CD4-positive, alpha-beta T cell treated with Interleukin-6 for 4 hours (primary cell): ENCODE measurements around the gene IRF2BPL.

Experiments used
- DNase-seq: peaks from one replicate; pipeline ENCODE4 v3.0.0-alpha.2; 2020; ENCODE audit warnings: mixed read lengths

Gene IRF2BPL

GRCh38 chr14:77053046-77053841, 24.7 kb upstream of the IRF2BPL start:
- peak; percentile 90 for DNase-seq

GRCh38 chr14:77052281-77053044, 24.0 kb upstream of the IRF2BPL start:
- no peak for DNase-seq

- DNase-seq = no peak
These were observed 22.6 kb upstream of the IRF2BPL start for GRCh38 chr14:77051116-77051515.

- DNase-seq = no peak
These were observed 18.2 kb upstream of the IRF2BPL start for GRCh38 chr14:77046721-77047120.

GRCh38 chr14:77045238-77046162, 17.0 kb upstream of the IRF2BPL start:
- DNase-seq = no peak

- no peak for DNase-seq
These were observed 16.3 kb upstream of the IRF2BPL start for GRCh38 chr14:77044783-77045237.

- no peak for DNase-seq
These were observed 15.5 kb upstream of the IRF2BPL start for GRCh38 chr14:77043984-77044485.

- peak; percentile 55 for DNase-seq
These were observed 14.9 kb upstream of the IRF2BPL start for GRCh38 chr14:77043177-77043983.

GRCh38 chr14:77041881-77042545, 13.5 kb upstream of the IRF2BPL start:
- DNase-seq = peak; percentile 38

- DNase-seq = peak; percentile 58
These were observed 12.5 kb upstream of the IRF2BPL start for GRCh38 chr14:77040741-77041653.

- DNase-seq = peak; percentile 100
These were observed 11.7 kb upstream of the IRF2BPL start for GRCh38 chr14:77040059-77040740.

GRCh38 chr14:77039285-77040058, 11.0 kb upstream of the IRF2BPL start:
- DNase-seq = no peak

- DNase-seq = peak; percentile 79
These were observed 9.5 kb upstream of the IRF2BPL start for GRCh38 chr14:77037938-77038568.

GRCh38 chr14:77037215-77037937, 8.9 kb upstream of the IRF2BPL start:
- DNase-seq = no peak

GRCh38 chr14:77036484-77037214, 8.1 kb upstream of the IRF2BPL start:
- no peak for DNase-seq

GRCh38 chr14:77035267-77035666, 6.8 kb upstream of the IRF2BPL start:
- DNase-seq = no peak
